PC-3 (cell line): ENCODE results near the gene OR10G3.

Source experiments
- CTCF ChIP-seq: fragments of 300-600 bp; sonication (generic); conservative IDR thresholded peaks from 2 replicates; pipeline ENCODE4 v1.5.1; 2017; ENCODE audit warnings: antibody characterized with exemption, low read depth, mild to moderate bottlenecking, low read length
- EZH2phosphoT487 ChIP-seq: fragments of 300-600 bp; sonication (generic); IDR thresholded peaks from 2 replicates; pipeline ENCODE4 v1.6.1; 2018; ENCODE audit warnings: mild to moderate bottlenecking, antibody characterized with exemption, low read length, borderline replicate concordance

- TF ChIP-seq CTCF (no peak), EZH2phosphoT487 (no peak)
Measured at GRCh38 chr14:21525962-21526671, 53.8 kb downstream of the OR10G3 start, which contains the start of gene SALL2.
